Measurements from ENCODE around the gene ARHGAP10.

DNA sequence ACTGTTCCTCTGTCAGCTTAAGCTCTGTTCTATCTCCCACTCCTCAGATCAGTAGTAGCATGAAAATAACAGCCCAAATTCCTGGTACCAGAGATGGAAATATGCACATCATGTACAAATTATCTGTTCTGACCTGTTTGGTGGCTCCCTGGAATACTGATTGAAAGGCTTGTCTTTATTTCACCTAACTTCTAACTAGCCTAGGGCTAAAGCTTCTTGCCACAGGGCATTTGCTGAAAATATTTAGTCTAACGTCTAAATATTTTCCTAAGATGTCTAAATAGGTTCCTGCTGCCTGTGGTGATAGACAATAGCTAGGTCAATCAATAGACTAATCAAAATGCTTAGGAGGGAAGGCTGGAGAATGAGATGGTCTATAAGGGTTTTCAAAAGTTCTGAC is 35.0 kb upstream of the ARHGAP10 start:
- TF ChIP-seq POLR2A (IDR thresholded peaks at IDR 0.05; ENCODE audit: low read length) (no peak), GATA1 (IDR thresholded peaks at IDR 0.05; ENCODE audit: low read depth, low read length) (no peak)

All from erythroblast (primary cell).